Stimulated activated CD8-positive, alpha-beta memory T cell treated with anti-CD3 and anti-CD28 coated beads, Interleukin-4, amount 100 ng/mL, for 48 hours (primary cell): ENCODE measurements around the gene ATMIN.

Source experiments
- DNase-seq: peaks from one replicate; pipeline ENCODE4 v3.0.0-alpha.2; 2020

The ATMIN gene

GRCh38 chr16:81035398-81035974 lies at the start of gene ATMIN:
Gene ATMIN, plus strand, starts transcription at chr16:81035842. Its CDS starts 29 bp downstream, at chr16:81035871.
- peak; percentile 88 for DNase-seq

- no peak for DNase-seq
Measured at GRCh38 chr16:80986557-80986956, 49.1 kb upstream of the ATMIN start.

- no peak for DNase-seq
Measured at GRCh38 chr16:80988756-80989155, 46.9 kb upstream of the ATMIN start.

GRCh38 chr16:80989801-80990200 lies 45.8 kb upstream of the ATMIN start:
- no peak for DNase-seq

- no peak for DNase-seq
Measured at GRCh38 chr16:80990577-80990976, 45.1 kb upstream of the ATMIN start.

GRCh38 chr16:80990978-80991377 lies 44.7 kb upstream of the ATMIN start:
- DNase-seq, result no peak

GRCh38 chr16:80991792-80992430 lies 43.7 kb upstream of the ATMIN start:
- no peak for DNase-seq

- no peak for DNase-seq
Measured at GRCh38 chr16:80992676-80993293, 42.9 kb upstream of the ATMIN start.

GRCh38 chr16:80993307-80993706 lies 42.3 kb upstream of the ATMIN start:
- no peak for DNase-seq

- DNase-seq, result no peak
Measured at GRCh38 chr16:80993834-80994233, 41.8 kb upstream of the ATMIN start.

- no peak for DNase-seq
Measured at GRCh38 chr16:80994451-80994850, 41.2 kb upstream of the ATMIN start.

- DNase-seq, result no peak
Measured at GRCh38 chr16:80996688-80997138, 38.9 kb upstream of the ATMIN start.

GRCh38 chr16:80997139-80997798 lies 38.4 kb upstream of the ATMIN start:
- DNase-seq, result no peak

GRCh38 chr16:80997964-80998620 lies 37.5 kb upstream of the ATMIN start:
- no peak for DNase-seq

- no peak for DNase-seq
Measured at GRCh38 chr16:81000873-81001272, 34.8 kb upstream of the ATMIN start.

GRCh38 chr16:81001330-81001729 lies 34.3 kb upstream of the ATMIN start:
- no peak for DNase-seq

GRCh38 chr16:81003064-81003463 lies 32.6 kb upstream of the ATMIN start:
- no peak for DNase-seq

GRCh38 chr16:81003610-81004460 lies 31.8 kb upstream of the ATMIN start:
- DNase-seq, result peak; percentile 44

- DNase-seq, result no peak
Measured at GRCh38 chr16:81004646-81005353, 30.8 kb upstream of the ATMIN start.

GRCh38 chr16:81005610-81006161 lies 30.0 kb upstream of the ATMIN start:
- no peak for DNase-seq

- peak; percentile 84 for DNase-seq
Measured at GRCh38 chr16:81006211-81006812, 29.3 kb upstream of the ATMIN start.
